Measurements from ENCODE around the gene IRAK3. TPM values are rescaled to one million over a fixed set of nuclear protein-coding genes. Genes with fewer than 3 reads are reported as not detected.

Gene IRAK3
- total and polyA plus RNA-seq, 2 experiments from 2014 or later = 0.53 to 1.8 TPM

DNA sequence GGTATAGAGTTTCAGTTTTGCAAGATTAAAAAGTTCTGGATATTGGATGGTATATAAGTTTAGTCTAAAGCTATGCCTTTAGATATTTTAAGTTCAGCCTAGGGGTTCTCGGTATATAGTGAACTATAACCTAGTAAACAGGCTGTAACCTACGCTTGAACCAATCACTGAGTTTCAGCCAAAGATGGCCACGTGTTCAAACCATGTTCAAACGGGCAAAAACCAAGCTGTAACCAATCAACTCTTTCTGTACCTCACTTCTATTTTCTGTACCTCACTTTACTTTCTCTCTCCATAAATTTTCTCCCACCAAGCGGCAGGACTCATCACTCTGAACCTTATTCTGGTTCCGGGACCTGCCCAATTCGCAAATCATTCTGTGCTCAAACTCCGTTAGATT is 20.6 kb upstream of the IRAK3 start:
- DNase-seq (ENCODE audit: low spot score) (no peak), ATAC-seq (no peak)
- peak overlapping the region; percentile 70; the same call in 1 of the 2 replicates for H3K4me3 ChIP-seq
- H3K4me3 Mint-ChIP-seq = peak overlapping the region; percentile 95
- no peaks in the 10 kb centered on the region for H3K27me3 ChIP-seq (ENCODE audit: insufficient read depth)
- no peaks in the 10 kb centered on the region for H3K36me3 ChIP-seq (ENCODE audit: insufficient read depth)
- peak overlapping the region; percentile 71; the same call in 1 of the 2 replicates for H3K4me2 ChIP-seq
- 0 out of 2 replicates have a peak, but pooled peaks cover 3% of the 10 kb centered on the region for H3K9me2 ChIP-seq (ENCODE audit: insufficient read depth)
- H3K36me3 Mint-ChIP-seq (ENCODE audit: low read depth) = peaks cover 17% of the 10 kb centered on the region
- H3K27ac ChIP-seq (ENCODE audit: low read depth) = peak overlapping the region; percentile 80; the same call in 1 of the 2 replicates
- H2AFZ ChIP-seq = no peak overlapping the region
- peaks cover 16% of the 10 kb centered on the region; the same call in 2 of the 3 replicates for H3K9me3 Mint-ChIP-seq
- peaks cover 53% of the 10 kb centered on the region for H3K79me2 ChIP-seq (replicated peaks; ENCODE audit: insufficient read depth)
- peaks cover 1% of the 10 kb centered on the region for H3K27me3 Mint-ChIP-seq (ENCODE audit: insufficient read depth, low read depth, poor library complexity)
- no peaks in the 10 kb centered on the region; the same call in 1 of the 2 replicates for H3F3A ChIP-seq (replicated peaks; ENCODE audit: low read depth)
- no peaks in the 10 kb centered on the region; the same call in 1 of the 2 replicates for H3K4me1 ChIP-seq (ENCODE audit: insufficient read depth)
- H4K20me1 ChIP-seq (replicated peaks; ENCODE audit: insufficient read depth) = no peaks in the 10 kb centered on the region
- TF ChIP-seq, protein P1, sequence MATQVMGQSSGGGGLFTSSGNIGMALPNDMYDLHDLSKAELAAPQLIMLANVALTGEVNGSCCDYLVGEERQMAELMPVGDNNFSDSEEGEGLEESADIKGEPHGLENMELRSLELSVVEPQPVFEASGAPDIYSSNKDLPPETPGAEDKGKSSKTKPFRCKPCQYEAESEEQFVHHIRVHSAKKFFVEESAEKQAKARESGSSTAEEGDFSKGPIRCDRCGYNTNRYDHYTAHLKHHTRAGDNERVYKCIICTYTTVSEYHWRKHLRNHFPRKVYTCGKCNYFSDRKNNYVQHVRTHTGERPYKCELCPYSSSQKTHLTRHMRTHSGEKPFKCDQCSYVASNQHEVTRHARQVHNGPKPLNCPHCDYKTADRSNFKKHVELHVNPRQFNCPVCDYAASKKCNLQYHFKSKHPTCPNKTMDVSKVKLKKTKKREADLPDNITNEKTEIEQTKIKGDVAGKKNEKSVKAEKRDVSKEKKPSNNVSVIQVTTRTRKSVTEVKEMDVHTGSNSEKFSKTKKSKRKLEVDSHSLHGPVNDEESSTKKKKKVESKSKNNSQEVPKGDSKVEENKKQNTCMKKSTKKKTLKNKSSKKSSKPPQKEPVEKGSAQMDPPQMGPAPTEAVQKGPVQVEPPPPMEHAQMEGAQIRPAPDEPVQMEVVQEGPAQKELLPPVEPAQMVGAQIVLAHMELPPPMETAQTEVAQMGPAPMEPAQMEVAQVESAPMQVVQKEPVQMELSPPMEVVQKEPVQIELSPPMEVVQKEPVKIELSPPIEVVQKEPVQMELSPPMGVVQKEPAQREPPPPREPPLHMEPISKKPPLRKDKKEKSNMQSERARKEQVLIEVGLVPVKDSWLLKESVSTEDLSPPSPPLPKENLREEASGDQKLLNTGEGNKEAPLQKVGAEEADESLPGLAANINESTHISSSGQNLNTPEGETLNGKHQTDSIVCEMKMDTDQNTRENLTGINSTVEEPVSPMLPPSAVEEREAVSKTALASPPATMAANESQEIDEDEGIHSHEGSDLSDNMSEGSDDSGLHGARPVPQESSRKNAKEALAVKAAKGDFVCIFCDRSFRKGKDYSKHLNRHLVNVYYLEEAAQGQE (IDR thresholded peaks at IDR 0.05; ENCODE audit: unreplicated experiment) = no peak
- TF ChIP-seq ETS1 (IDR thresholded peaks at IDR 0.05) = no peak
- TF ChIP-seq, protein P2, sequence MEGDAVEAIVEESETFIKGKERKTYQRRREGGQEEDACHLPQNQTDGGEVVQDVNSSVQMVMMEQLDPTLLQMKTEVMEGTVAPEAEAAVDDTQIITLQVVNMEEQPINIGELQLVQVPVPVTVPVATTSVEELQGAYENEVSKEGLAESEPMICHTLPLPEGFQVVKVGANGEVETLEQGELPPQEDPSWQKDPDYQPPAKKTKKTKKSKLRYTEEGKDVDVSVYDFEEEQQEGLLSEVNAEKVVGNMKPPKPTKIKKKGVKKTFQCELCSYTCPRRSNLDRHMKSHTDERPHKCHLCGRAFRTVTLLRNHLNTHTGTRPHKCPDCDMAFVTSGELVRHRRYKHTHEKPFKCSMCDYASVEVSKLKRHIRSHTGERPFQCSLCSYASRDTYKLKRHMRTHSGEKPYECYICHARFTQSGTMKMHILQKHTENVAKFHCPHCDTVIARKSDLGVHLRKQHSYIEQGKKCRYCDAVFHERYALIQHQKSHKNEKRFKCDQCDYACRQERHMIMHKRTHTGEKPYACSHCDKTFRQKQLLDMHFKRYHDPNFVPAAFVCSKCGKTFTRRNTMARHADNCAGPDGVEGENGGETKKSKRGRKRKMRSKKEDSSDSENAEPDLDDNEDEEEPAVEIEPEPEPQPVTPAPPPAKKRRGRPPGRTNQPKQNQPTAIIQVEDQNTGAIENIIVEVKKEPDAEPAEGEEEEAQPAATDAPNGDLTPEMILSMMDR (conservative IDR thresholded peaks at IDR 0.05; ENCODE audit: low read depth in 2 of 2) = no peak
- no peak for TF ChIP-seq ZNF114 (CRISPR knock-in tag; IDR thresholded peaks at IDR 0.05)
- TF ChIP-seq CREB1 (CRISPR knock-in tag; IDR thresholded peaks at IDR 0.05; ENCODE audit: low read depth) = no peak
- TF ChIP-seq, protein P3, sequence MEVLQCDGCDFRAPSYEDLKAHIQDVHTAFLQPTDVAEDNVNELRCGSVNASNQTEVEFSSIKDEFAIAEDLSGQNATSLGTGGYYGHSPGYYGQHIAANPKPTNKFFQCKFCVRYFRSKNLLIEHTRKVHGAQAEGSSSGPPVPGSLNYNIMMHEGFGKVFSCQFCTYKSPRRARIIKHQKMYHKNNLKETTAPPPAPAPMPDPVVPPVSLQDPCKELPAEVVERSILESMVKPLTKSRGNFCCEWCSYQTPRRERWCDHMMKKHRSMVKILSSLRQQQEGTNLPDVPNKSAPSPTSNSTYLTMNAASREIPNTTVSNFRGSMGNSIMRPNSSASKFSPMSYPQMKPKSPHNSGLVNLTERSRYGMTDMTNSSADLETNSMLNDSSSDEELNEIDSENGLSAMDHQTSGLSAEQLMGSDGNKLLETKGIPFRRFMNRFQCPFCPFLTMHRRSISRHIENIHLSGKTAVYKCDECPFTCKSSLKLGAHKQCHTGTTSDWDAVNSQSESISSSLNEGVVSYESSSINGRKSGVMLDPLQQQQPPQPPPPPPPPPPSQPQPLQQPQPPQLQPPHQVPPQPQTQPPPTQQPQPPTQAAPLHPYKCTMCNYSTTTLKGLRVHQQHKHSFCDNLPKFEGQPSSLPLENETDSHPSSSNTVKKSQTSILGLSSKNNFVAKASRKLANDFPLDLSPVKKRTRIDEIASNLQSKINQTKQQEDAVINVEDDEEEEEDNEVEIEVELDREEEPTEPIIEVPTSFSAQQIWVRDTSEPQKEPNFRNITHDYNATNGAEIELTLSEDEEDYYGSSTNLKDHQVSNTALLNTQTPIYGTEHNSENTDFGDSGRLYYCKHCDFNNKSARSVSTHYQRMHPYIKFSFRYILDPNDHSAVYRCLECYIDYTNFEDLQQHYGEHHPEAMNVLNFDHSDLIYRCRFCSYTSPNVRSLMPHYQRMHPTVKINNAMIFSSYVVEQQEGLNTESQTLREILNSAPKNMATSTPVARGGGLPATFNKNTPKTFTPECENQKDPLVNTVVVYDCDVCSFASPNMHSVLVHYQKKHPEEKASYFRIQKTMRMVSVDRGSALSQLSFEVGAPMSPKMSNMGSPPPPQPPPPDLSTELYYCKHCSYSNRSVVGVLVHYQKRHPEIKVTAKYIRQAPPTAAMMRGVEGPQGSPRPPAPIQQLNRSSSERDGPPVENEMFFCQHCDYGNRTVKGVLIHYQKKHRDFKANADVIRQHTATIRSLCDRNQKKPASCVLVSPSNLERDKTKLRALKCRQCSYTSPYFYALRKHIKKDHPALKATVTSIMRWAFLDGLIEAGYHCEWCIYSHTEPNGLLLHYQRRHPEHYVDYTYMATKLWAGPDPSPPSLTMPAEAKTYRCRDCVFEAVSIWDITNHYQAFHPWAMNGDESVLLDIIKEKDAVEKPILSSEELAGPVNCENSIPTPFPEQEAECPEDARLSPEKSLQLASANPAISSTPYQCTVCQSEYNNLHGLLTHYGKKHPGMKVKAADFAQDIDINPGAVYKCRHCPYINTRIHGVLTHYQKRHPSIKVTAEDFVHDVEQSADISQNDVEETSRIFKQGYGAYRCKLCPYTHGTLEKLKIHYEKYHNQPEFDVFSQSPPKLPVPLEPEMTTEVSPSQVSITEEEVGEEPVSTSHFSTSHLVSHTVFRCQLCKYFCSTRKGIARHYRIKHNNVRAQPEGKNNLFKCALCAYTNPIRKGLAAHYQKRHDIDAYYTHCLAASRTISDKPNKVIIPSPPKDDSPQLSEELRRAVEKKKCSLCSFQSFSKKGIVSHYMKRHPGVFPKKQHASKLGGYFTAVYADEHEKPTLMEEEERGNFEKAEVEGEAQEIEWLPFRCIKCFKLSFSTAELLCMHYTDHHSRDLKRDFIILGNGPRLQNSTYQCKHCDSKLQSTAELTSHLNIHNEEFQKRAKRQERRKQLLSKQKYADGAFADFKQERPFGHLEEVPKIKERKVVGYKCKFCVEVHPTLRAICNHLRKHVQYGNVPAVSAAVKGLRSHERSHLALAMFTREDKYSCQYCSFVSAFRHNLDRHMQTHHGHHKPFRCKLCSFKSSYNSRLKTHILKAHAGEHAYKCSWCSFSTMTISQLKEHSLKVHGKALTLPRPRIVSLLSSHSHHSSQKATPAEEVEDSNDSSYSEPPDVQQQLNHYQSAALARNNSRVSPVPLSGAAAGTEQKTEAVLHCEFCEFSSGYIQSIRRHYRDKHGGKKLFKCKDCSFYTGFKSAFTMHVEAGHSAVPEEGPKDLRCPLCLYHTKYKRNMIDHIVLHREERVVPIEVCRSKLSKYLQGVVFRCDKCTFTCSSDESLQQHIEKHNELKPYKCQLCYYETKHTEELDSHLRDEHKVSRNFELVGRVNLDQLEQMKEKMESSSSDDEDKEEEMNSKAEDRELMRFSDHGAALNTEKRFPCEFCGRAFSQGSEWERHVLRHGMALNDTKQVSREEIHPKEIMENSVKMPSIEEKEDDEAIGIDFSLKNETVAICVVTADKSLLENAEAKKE (CRISPR knock-in tag; IDR thresholded peaks at IDR 0.05) = no peak
- no peak for TF ChIP-seq POLR2AphosphoS5 (IDR thresholded peaks at IDR 0.05; ENCODE audit: low read depth)
- no peak for TF ChIP-seq EZH2phosphoT487 (IDR thresholded peaks at IDR 0.05; ENCODE audit: unreplicated experiment)
- TF ChIP-seq JUNB (IDR thresholded peaks at IDR 0.05; ENCODE audit: unreplicated experiment) = no peak
- TF ChIP-seq ZNF331 (CRISPR knock-in tag; IDR thresholded peaks at IDR 0.05; ENCODE audit: low read depth) = no peak
- TF ChIP-seq NANOG (IDR thresholded peaks at IDR 0.05; ENCODE audit: borderline replicate concordance) = no peak
- no peak for TF ChIP-seq EZH2 (IDR thresholded peaks at IDR 0.05; ENCODE audit: low read depth, unreplicated experiment)
- TF ChIP-seq STAT1 (IDR thresholded peaks at IDR 0.05; ENCODE audit: unreplicated experiment) = no peak
- no peak overlapping the region for H3K27ac Mint-ChIP-seq
- peaks cover 8% of the 10 kb centered on the region; the same call in 2 of the 3 replicates for H3K4me1 Mint-ChIP-seq
